ENCODE data around the gene TENT4B. TPM values are rescaled to one million over a fixed set of nuclear protein-coding genes. Genes with fewer than 3 reads are reported as not detected.

TENT4B gene
- total RNA-seq, 1 experiment from 2014 or later, result 13.0 TPM

DNA sequence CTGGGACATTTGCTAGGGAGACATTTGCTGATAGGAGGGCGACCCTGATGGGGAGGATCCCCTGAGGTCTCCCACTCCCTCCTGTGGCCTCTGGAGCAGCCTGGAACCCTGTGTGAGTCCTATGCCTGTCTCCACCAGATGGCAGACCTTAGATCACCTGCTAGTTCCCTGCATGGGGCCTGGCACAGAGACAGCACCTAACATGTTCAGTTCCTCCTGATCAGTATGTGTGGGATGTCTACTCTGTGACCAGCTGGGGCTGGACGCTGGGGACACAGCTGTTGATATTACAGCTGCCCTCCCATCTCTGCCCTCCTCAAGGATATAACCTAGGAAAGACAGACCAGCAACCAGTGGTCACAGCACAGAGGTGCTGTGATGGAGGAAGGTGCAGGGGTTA, 112.2 kb downstream of the TENT4B start:
- no peak overlapping the region for H2BK20ac ChIP-seq (ENCODE audit: low read depth, low read length, poor library complexity, severe bottlenecking)
- no peak overlapping the region for H2AK5ac ChIP-seq (ENCODE audit: insufficient read length, low read length)
- no peak overlapping the region for H2BK12ac ChIP-seq (ENCODE audit: insufficient read length, low read depth, low read length)
- no peaks in the 10 kb centered on the region for H3K23me2 ChIP-seq (ENCODE audit: insufficient read length, low read depth, low read length, poor library complexity, severe bottlenecking)
- no peaks in the 10 kb centered on the region for H3K36me3 Mint-ChIP-seq (ENCODE audit: insufficient read depth in 1 of 3, low read depth in 3 of 3)
- H3K9ac ChIP-seq (ENCODE audit: extremely low read depth, insufficient read length, low read length), result no peak overlapping the region
- H3K27me3 Mint-ChIP-seq (ENCODE audit: low read depth), result peaks cover 3% of the 10 kb centered on the region; the same call in 1 of the 2 replicates
- no peak overlapping the region for H3K27ac Mint-ChIP-seq
- no peaks in the 10 kb centered on the region for H4K20me1 ChIP-seq (ENCODE audit: control insufficient read depth, insufficient read depth, insufficient read length)
- no peak overlapping the region for H2BK15ac ChIP-seq (ENCODE audit: low read depth, low read length)
- no peak overlapping the region for H3K14ac ChIP-seq (ENCODE audit: insufficient read depth, low read length)
- H3K4ac ChIP-seq (ENCODE audit: low read depth, low read length), result no peak overlapping the region
- H3K4me3 Mint-ChIP-seq, result no peak overlapping the region
- H3K18ac ChIP-seq (ENCODE audit: insufficient read length, low read depth, low read length), result no peak overlapping the region
- peaks cover 6 to 28% of the 10 kb centered on the region in 2 experiments; a peak in 3 of 4 replicates for H3K4me1 Mint-ChIP-seq
- H2AFZ ChIP-seq (ENCODE audit: low read length), result no peak overlapping the region
- no peak overlapping the region for H3K56ac ChIP-seq (ENCODE audit: insufficient read length, low read depth, low read length)
- H2BK120ac ChIP-seq (ENCODE audit: low read depth, low read length, poor library complexity, severe bottlenecking), result no peak overlapping the region
- H3K79me1 ChIP-seq (ENCODE audit: insufficient read depth, low read depth, low read length, poor library complexity, severe bottlenecking), result no peaks in the 10 kb centered on the region
- no peak overlapping the region for H3K27ac ChIP-seq (ENCODE audit: insufficient read length, low read depth, low read length)
- no peak overlapping the region for H3K4me2 ChIP-seq (ENCODE audit: insufficient read depth, insufficient read length, low read length)
- no CpG with 5 or more reads among the region's 2 CpGs for WGBS (ENCODE audit: extremely low coverage, insufficient read length, low lambda C conversion rate)
- no peak overlapping the region for H3T11ph ChIP-seq (ENCODE audit: low read length)
- H3K79me2 ChIP-seq (ENCODE audit: insufficient read depth, low read length), result no peaks in the 10 kb centered on the region
- no peak overlapping the region for H4K5ac ChIP-seq (ENCODE audit: insufficient read length, low read depth, low read length)
- H3K4me1 ChIP-seq (ENCODE audit: insufficient read depth, low read length), result peaks cover 2% of the 10 kb centered on the region; the same call in 1 of the 2 replicates
- H4K91ac ChIP-seq (ENCODE audit: insufficient read length, low read depth, low read length), result no peak overlapping the region
- no peak for DNase-seq
- no peak overlapping the region for H2BK5ac ChIP-seq (ENCODE audit: insufficient read length, low read length)
- no peak overlapping the region for H3K23ac ChIP-seq (ENCODE audit: insufficient read length, low read depth, low read length)
- H3K27me3 ChIP-seq (ENCODE audit: insufficient read depth, low read length), result no peaks in the 10 kb centered on the region
- H3K9me3 Mint-ChIP-seq, result no peaks in the 10 kb centered on the region
- TF ChIP-seq, protein P1, sequence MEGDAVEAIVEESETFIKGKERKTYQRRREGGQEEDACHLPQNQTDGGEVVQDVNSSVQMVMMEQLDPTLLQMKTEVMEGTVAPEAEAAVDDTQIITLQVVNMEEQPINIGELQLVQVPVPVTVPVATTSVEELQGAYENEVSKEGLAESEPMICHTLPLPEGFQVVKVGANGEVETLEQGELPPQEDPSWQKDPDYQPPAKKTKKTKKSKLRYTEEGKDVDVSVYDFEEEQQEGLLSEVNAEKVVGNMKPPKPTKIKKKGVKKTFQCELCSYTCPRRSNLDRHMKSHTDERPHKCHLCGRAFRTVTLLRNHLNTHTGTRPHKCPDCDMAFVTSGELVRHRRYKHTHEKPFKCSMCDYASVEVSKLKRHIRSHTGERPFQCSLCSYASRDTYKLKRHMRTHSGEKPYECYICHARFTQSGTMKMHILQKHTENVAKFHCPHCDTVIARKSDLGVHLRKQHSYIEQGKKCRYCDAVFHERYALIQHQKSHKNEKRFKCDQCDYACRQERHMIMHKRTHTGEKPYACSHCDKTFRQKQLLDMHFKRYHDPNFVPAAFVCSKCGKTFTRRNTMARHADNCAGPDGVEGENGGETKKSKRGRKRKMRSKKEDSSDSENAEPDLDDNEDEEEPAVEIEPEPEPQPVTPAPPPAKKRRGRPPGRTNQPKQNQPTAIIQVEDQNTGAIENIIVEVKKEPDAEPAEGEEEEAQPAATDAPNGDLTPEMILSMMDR (conservative IDR thresholded peaks at IDR 0.05), result peak; percentile 39; the same call in 2 of the 3 replicates
- no peaks in the 10 kb centered on the region for H3K9me3 ChIP-seq (ENCODE audit: control insufficient read depth, low read depth, low read length)
- no peak overlapping the region for H4K8ac ChIP-seq (replicated peaks; ENCODE audit: insufficient read length, low read depth, low read length)
